Measurements from ENCODE around the gene AKT2. TPM values are rescaled to one million over a fixed set of nuclear protein-coding genes. Genes with fewer than 3 reads are reported as not detected.

The AKT2 gene
- total and polyA plus RNA-seq, 2 donors from 2014 or later, result 75.0 to 154 TPM

DNA sequence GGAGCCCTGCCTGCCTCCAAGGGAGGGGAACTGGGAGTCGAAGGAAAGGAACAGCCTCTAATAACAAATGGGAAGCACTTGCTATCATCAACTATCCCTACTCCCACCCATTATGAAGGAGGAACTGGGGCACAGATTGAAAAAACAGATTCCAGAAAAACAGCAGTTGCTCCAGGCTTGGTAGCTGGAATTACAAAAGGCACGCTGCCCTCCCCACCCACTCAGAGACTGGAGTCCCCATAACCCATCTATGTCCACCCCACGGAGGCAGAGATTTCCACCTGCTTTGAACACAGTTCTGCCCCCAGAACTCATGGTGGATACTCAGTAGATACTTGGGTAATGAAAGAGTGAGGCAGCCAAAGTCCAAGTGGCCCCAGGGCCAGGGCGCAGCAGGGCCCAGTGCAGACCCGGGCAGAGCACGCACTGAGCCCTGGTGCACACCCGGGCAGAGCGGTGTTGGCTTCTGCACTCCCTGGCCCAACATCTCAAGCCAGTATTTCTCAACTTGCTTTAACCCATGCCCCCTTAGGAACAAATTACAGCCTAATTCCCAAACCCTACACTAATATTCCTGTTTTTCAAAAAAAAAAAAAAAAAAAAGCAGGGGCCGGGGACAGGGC is 39.5 kb downstream of the AKT2 start:
- peak overlapping the region in 1 of 2 donors; percentile 51 for H3K27ac ChIP-seq (ENCODE audit: low read depth in 2 of 2, low read length in 2 of 2)

DNA sequence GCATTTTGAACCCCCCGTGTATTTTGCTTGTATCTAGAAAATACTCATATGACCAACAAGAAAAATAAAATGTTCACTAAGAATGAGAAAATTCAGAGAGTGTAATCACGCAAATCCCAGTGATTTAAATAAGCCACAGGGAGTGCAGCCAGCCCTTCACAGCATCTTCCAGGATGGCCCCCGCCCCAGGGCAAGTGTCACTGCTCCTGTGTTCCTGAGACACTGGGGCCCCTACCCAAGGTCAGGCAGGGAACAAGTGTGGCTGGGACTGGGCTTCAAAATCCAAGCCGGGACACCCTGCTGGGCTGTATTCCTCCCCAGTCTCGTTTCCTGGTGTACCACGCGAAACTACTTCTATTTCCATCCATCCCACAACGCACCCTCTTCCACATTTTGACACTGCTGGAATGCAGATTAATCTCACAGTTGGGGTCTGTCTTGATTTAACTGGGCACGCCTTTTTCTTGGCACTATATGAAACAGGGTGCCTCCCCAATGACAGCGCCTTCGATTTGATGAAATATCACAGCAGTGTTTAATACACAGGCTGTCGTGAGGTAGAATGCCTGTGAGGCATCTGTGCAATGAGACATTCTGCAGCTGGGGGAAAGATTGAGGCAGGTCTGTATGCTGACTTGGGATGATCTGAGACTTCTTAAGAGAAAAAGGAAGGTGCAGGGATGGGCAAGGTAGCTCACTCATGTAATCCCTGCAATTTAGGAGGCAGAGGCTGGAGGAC is 40.4 kb downstream of the AKT2 start:
- Histone ChIP-seq H3K9ac (ENCODE audit: low read length in 3 of 3) (no peak overlapping the region), H3K27ac (ENCODE audit: low read depth in 2 of 2, low read length in 2 of 2) (peak overlapping the region in 1 of 2 donors; percentile 23), H3K36me3 (ENCODE audit: control insufficient read depth in 2 of 3, insufficient read depth in 3 of 3, low read length in 3 of 3) (peaks cover 2 to 11% (median 9%) of the 10 kb centered on the region in 3 donors), H3K4me1 (ENCODE audit: control insufficient read depth in 2 of 3, insufficient read depth in 2 of 3, low read depth in 1 of 3, low read length in 3 of 3) (peaks cover 0 to 16% (median 15%) of the 10 kb centered on the region in 3 donors), H3K4me3 (ENCODE audit: low read length in 3 of 3) (no peak overlapping the region), H3K9me3 (ENCODE audit: control insufficient read depth in 2 of 3, insufficient read depth in 1 of 3, low read length in 3 of 3) (no peaks in the 10 kb centered on the region), H3K27me3 (ENCODE audit: control insufficient read depth, insufficient read depth, low read length) (no peaks in the 10 kb centered on the region)
- TF ChIP-seq, protein P1, sequence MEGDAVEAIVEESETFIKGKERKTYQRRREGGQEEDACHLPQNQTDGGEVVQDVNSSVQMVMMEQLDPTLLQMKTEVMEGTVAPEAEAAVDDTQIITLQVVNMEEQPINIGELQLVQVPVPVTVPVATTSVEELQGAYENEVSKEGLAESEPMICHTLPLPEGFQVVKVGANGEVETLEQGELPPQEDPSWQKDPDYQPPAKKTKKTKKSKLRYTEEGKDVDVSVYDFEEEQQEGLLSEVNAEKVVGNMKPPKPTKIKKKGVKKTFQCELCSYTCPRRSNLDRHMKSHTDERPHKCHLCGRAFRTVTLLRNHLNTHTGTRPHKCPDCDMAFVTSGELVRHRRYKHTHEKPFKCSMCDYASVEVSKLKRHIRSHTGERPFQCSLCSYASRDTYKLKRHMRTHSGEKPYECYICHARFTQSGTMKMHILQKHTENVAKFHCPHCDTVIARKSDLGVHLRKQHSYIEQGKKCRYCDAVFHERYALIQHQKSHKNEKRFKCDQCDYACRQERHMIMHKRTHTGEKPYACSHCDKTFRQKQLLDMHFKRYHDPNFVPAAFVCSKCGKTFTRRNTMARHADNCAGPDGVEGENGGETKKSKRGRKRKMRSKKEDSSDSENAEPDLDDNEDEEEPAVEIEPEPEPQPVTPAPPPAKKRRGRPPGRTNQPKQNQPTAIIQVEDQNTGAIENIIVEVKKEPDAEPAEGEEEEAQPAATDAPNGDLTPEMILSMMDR (IDR thresholded peaks at IDR 0.05; ENCODE audit: borderline replicate concordance, extremely low read depth, insufficient read depth), result no peak
- intact Hi-C loops (cut with DNase I), result no loop called here
- DNase-seq (peak in 1 of 5 donors; percentile 28), FAIRE-seq (no peak)

More for the DNA sequence above, 39.5 kb downstream of the AKT2 start:
- no peaks in the 10 kb centered on the region for H3K27me3 ChIP-seq (ENCODE audit: control insufficient read depth, insufficient read depth, low read length)
- FAIRE-seq, result no peak
- intact Hi-C loops (cut with DNase I), result no loop called here
- H3K4me1 ChIP-seq (ENCODE audit: control insufficient read depth in 2 of 3, insufficient read depth in 2 of 3, low read depth in 1 of 3, low read length in 3 of 3), result peaks cover 0 to 16% (median 15%) of the 10 kb centered on the region in 3 donors
- H3K9ac ChIP-seq (ENCODE audit: low read length in 3 of 3), result no peak overlapping the region
- H3K9me3 ChIP-seq (ENCODE audit: control insufficient read depth in 2 of 3, insufficient read depth in 1 of 3, low read length in 3 of 3), result no peaks in the 10 kb centered on the region
- H3K36me3 ChIP-seq (ENCODE audit: control insufficient read depth in 2 of 3, insufficient read depth in 3 of 3, low read length in 3 of 3), result peaks cover 2 to 4% (median 4%) of the 10 kb centered on the region in 3 donors
- no peak overlapping the region for H3K4me3 ChIP-seq (ENCODE audit: low read length in 3 of 3)
- DNase-seq, result peak in 1 of 5 donors; percentile 22
- TF ChIP-seq, protein P1 (IDR thresholded peaks at IDR 0.05; ENCODE audit: borderline replicate concordance, extremely low read depth, insufficient read depth), result no peak

DNA sequence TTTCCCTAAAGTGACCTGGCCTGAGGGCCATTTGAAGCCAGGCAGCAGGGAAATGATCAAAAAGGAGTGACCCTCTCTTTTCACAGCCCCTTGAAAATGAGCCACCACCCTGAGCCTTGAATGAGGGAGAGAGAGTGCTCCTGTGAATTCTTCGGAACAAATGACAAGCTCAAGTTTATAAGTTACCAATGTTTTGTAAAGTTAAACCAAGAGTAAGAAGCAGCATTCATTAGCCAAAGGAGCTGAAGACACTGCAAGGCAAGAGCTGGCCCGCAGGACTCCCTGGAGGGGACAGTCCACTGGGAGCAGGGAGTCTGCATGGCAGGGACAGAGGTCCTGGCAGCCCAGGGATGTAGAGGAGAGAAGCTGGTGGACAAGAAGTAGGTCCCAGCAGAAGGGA is 42.0 kb downstream of the AKT2 start:
- H3K9me3 ChIP-seq (ENCODE audit: control insufficient read depth in 2 of 3, insufficient read depth in 1 of 3, low read length in 3 of 3), result no peaks in the 10 kb centered on the region
- no peak overlapping the region for H3K4me3 ChIP-seq (ENCODE audit: low read length in 3 of 3)
- TF ChIP-seq, protein P1 (IDR thresholded peaks at IDR 0.05; ENCODE audit: borderline replicate concordance, extremely low read depth, insufficient read depth), result no peak
- DNase-seq (peak in 3 of 5 donors; percentile 37 to 62 (median 48)), FAIRE-seq (no peak)
- H3K27ac ChIP-seq (ENCODE audit: low read depth in 2 of 2, low read length in 2 of 2), result no peak overlapping the region
- H3K4me1 ChIP-seq (ENCODE audit: control insufficient read depth in 2 of 3, insufficient read depth in 2 of 3, low read depth in 1 of 3, low read length in 3 of 3), result peaks cover 0 to 16% (median 15%) of the 10 kb centered on the region in 3 donors
- intact Hi-C loops (cut with DNase I), result no loop called here
- H3K27me3 ChIP-seq (ENCODE audit: control insufficient read depth, insufficient read depth, low read length), result no peaks in the 10 kb centered on the region
- H3K36me3 ChIP-seq (ENCODE audit: control insufficient read depth in 2 of 3, insufficient read depth in 3 of 3, low read length in 3 of 3), result peaks cover 4 to 26% (median 19%) of the 10 kb centered on the region in 3 donors
- H3K9ac ChIP-seq (ENCODE audit: low read length in 3 of 3), result no peak overlapping the region
